A673 (cell line): ENCODE results near the gene NRF1.

Experiments used
- EZH2 ChIP-seq: fragments of 200-600 bp; sonication (generic); IDR thresholded peaks from 2 replicates; pipeline ENCODE4 v1.6.1; 2017; ENCODE audit warnings: borderline replicate concordance, low read depth, mild to moderate bottlenecking, mixed read lengths, antibody characterized with exemption, low read length; ENCODE audit not compliant: poor library complexity, severe bottlenecking
- TF ChIP-seq, protein P1 (sequence below): fragments of 300-800, 200-600 bp; sonication (generic); conservative IDR thresholded peaks from 2 replicates; pipeline ENCODE4 v1.5.1; 2017; ENCODE audit warnings: low read depth, mild to moderate bottlenecking, antibody characterized with exemption, low read length, moderate library complexity, mixed read lengths

DNA sequence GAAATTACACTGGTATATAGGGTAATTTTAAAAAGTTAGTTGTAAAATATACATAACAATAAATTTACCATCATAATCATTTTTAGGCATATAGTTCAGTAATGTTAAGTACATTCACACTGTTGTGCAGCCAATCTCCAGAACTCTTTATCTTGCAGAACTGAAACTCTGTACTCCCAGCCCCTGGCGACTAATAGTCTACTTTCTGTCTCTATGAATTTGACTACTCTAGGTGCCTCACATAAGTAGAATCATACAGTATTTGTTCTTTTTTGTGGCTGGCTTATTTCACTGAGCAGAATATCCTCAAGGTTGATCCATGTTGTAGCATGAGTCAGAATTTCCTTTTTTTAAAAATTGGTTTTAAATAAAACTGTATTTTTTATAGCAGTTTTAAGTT lies 41.4 kb downstream of the NRF1 start:
- no peak for TF ChIP-seq EZH2
- TF ChIP-seq, protein P1, sequence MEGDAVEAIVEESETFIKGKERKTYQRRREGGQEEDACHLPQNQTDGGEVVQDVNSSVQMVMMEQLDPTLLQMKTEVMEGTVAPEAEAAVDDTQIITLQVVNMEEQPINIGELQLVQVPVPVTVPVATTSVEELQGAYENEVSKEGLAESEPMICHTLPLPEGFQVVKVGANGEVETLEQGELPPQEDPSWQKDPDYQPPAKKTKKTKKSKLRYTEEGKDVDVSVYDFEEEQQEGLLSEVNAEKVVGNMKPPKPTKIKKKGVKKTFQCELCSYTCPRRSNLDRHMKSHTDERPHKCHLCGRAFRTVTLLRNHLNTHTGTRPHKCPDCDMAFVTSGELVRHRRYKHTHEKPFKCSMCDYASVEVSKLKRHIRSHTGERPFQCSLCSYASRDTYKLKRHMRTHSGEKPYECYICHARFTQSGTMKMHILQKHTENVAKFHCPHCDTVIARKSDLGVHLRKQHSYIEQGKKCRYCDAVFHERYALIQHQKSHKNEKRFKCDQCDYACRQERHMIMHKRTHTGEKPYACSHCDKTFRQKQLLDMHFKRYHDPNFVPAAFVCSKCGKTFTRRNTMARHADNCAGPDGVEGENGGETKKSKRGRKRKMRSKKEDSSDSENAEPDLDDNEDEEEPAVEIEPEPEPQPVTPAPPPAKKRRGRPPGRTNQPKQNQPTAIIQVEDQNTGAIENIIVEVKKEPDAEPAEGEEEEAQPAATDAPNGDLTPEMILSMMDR, result no peak
